ENCODE data around the gene MCTP2.

- TF ChIP-seq POLR2A (IDR thresholded peaks at IDR 0.05; ENCODE audit: low read length) (no peak), GATA1 (IDR thresholded peaks at IDR 0.05; ENCODE audit: low read depth, low read length) (no peak)
These were observed 85.8 kb downstream of the MCTP2 start for GRCh38 chr15:94317211-94317610.
